ENCODE results near the gene OSTN.

DNA sequence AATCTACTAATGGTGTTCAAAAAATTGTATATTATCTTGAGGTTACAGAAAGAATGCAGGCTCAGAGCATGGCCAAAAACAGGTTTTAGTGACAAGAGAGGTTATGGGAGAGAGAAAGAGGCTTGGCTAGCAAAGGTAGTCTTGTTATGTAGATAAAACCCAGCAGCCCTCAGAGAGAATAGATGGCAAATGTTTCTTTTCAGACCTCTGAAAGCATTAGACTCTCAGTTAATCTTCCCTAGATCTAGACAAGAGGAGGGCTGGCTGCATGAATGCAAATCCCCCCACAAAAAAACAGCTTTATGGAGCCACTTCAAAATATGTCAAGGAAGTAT is 62.2 kb downstream of the OSTN start:
- no peak for TF ChIP-seq YEATS2 (CRISPR knock-in tag; IDR thresholded peaks at IDR 0.05; ENCODE audit: borderline replicate concordance)
- TF ChIP-seq, protein P1, sequence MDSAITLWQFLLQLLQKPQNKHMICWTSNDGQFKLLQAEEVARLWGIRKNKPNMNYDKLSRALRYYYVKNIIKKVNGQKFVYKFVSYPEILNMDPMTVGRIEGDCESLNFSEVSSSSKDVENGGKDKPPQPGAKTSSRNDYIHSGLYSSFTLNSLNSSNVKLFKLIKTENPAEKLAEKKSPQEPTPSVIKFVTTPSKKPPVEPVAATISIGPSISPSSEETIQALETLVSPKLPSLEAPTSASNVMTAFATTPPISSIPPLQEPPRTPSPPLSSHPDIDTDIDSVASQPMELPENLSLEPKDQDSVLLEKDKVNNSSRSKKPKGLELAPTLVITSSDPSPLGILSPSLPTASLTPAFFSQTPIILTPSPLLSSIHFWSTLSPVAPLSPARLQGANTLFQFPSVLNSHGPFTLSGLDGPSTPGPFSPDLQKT (CRISPR knock-in tag; IDR thresholded peaks at IDR 0.05; ENCODE audit: borderline replicate concordance): no peak

Data from HepG2 (cell line).